ENCODE data around the gene SERAC1.

- TF ChIP-seq POLR2A (IDR thresholded peaks at IDR 0.05), result no peak
- no peak for TF ChIP-seq EP300 (IDR thresholded peaks at IDR 0.05)
- TF ChIP-seq CTCF (IDR thresholded peaks at IDR 0.05), result no peak
These were observed 17.8 kb upstream of the SERAC1 start for GRCh38 chr6:158185729-158186456.

All from gastroesophageal sphincter (tissue), 3 donors.